Measurements from ENCODE around the gene PRKCZ.
A peak's percentile ranks its signal among the peaks of the same experiment; 100 is the strongest.

The PRKCZ gene

GRCh38 chr1:2233997-2234761, 184.0 kb downstream of the PRKCZ start:
- Histone ChIP-seq H3K36me3 (ENCODE audit: control insufficient read depth, insufficient read depth, low read length) (no peaks in the 10 kb centered on the region), H3K9me3 (ENCODE audit: control insufficient read depth, low read length) (no peaks in the 10 kb centered on the region), H3K79me2 (peaks cover 71% of the 10 kb centered on the region), H3K4me1 (no peaks in the 10 kb centered on the region), H3K4me3 (ENCODE audit: low read depth, low read length) (no peak overlapping the region), H3K27ac (peak overlapping the region; percentile 11), H3K27me3 (ENCODE audit: control insufficient read depth, insufficient read depth, low read length) (no peaks in the 10 kb centered on the region), H2AFZ (no peak overlapping the region), H3K9ac (no peak overlapping the region), H3K4me2 (ENCODE audit: low read length) (peak overlapping the region; percentile 19)
- TF ChIP-seq, protein P1, sequence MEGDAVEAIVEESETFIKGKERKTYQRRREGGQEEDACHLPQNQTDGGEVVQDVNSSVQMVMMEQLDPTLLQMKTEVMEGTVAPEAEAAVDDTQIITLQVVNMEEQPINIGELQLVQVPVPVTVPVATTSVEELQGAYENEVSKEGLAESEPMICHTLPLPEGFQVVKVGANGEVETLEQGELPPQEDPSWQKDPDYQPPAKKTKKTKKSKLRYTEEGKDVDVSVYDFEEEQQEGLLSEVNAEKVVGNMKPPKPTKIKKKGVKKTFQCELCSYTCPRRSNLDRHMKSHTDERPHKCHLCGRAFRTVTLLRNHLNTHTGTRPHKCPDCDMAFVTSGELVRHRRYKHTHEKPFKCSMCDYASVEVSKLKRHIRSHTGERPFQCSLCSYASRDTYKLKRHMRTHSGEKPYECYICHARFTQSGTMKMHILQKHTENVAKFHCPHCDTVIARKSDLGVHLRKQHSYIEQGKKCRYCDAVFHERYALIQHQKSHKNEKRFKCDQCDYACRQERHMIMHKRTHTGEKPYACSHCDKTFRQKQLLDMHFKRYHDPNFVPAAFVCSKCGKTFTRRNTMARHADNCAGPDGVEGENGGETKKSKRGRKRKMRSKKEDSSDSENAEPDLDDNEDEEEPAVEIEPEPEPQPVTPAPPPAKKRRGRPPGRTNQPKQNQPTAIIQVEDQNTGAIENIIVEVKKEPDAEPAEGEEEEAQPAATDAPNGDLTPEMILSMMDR (IDR thresholded peaks at IDR 0.05) = no peak

GRCh38 chr1:2234762-2235113, 184.5 kb downstream of the PRKCZ start:
- Histone ChIP-seq H3K79me2 (peaks cover 75% of the 10 kb centered on the region), H3K27me3 (ENCODE audit: control insufficient read depth, insufficient read depth, low read length) (no peaks in the 10 kb centered on the region), H3K9ac (no peak overlapping the region), H3K9me3 (ENCODE audit: control insufficient read depth, low read length) (no peaks in the 10 kb centered on the region), H3K4me3 (ENCODE audit: low read depth, low read length) (no peak overlapping the region), H2AFZ (no peak overlapping the region), H3K4me1 (peaks cover under 1% of the 10 kb centered on the region), H3K36me3 (ENCODE audit: control insufficient read depth, insufficient read depth, low read length) (no peaks in the 10 kb centered on the region), H3K27ac (no peak overlapping the region), H3K4me2 (ENCODE audit: low read length) (peak overlapping the region; percentile 19)
- TF ChIP-seq, protein P1 (IDR thresholded peaks at IDR 0.05) = no peak

Data from parathyroid adenoma (tissue), 2 donors.